ENCODE data around the gene RAB10.
"Not testable (repeated sequence)": the region's sequence is repeated elsewhere in the genome, so short reads cannot be mapped to it uniquely, and the experiment has no call there.

RAB10 gene

DNA sequence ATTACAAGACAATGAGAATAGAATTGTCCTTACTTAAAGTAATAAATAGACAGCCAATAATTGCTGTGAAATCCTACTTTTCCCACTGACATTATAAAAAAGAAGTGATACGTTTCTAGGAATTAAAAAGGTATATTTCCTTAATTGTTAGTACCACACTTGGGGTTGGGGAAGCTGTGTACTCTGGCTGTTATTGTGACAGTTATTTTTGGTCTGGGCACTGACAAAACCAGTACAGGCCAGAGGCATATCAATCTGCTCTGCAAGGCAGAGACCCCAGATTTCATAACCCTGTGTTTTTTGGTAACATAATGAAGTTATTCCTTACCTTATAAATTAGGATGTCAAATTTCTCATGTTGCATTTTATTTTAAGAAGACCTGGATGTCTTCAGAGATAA lies 66.5 kb downstream of the RAB10 start:
- no peak for DNase-seq

DNA sequence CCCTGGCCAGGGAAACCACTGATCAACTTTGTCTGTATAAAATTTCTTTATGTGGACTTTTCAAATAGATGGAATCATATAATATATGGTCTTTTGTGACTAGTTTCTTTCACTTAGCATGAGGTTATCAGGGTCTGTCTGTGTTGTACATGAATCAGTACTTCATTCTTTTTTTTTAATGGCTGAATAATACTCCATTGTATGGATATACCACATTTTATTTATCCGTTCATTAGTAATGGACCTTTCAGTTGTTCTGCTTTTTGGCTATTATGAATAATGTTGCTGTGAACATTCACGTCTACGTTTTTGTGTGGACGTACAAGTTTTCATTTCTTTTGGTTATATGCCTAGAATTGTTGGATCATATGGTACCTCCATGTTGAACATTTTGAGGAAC lies 69.9 kb downstream of the RAB10 start:
- no peak for DNase-seq

DNA sequence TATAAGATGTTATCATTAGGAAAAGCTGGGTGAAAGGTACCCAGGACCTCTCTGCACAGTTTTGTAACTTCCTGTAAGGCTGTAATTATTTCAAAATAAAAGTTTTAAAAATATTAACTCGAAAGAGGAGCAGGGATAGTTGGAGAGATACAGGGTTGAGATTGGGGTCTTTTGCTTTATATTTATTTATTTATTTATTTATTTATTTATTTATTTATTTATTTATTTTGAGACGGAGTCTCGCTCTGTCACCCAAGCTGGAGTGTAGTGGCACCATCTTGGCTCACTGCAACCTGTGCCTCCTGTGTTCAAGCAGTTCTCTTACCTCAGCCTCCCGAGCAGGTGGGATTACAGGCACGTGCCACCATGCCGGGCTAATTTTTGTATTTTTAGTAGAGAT lies 74.8 kb downstream of the RAB10 start:
- not testable (repeated sequence) for DNase-seq

DNA sequence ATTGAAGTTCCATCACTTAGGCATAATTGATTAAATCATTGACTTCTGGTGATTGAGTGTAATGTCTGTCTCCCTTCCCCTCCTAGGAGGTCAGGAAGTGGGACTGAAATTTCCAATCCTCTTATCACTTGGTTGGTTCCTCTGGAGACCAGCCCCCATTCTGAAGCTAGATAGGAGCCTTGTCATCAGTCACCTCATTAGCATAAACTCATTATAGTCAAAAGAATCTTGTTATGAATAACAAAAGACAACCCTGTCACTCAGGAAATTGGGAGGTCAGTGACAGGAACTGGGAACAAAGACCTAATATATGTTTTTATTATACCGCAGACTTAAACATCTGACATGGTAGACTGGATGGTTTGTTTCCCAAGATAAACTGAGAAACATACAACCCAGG lies 78.3 kb downstream of the RAB10 start:
- DNase-seq = no peak

DNA sequence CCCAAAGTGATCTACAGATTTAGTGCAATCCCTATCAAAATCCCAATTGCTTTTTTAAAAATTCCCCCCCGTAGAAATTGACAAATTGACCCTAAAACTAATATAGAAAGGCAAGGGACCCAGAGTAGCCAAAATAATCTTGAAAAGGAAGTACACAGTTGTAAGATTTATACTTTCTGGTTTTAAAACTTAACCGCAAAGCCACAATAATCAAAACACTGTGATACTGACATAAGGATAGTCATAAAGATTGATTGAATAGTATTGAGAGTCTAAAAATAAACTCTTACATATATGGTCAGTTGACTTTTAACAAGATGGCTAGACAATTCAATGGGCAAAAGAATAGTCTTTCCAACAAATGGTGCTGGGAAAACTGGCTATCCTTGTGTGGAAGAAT lies 80.3 kb downstream of the RAB10 start:
- no peak for DNase-seq

DNA sequence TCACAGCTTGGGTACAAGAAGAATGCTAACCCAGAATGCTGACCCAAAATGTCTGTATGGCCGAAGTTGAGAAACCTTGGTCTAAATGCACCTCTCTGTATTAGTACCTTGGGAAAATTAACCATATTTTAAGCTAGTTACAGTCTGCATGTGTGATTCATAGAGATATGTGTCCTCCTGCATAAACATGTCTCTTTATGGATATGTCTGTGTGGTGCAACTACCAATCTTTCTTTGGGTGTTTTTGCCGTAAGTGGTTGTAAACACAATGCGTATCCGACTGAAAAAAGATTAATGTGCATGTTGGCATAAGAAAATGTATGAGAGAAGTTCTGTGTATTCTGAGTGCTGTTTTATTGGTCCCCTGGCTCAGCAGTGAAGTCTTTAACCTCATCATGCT lies 84.8 kb downstream of the RAB10 start:
- DNase-seq = no peak

DNA sequence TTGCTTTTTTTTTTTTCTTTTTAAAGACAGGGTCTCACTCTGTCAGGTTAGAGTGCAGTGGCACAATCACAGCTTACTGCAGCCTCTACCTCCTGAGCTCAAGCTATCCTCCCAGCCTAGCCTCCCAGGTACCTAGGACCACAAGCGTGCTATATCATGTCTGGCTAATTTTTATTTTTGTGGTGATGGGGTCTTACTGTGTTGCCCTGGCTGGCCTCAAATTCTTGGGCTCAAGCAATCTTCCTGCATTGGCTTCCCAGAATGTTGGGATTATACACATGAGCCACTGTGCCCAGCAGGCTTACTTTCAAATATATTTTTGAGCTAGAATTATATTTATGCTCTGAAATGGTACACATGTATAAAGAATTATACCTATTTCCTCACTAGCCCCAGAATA lies 85.6 kb downstream of the RAB10 start:
- DNase-seq = no peak

DNA sequence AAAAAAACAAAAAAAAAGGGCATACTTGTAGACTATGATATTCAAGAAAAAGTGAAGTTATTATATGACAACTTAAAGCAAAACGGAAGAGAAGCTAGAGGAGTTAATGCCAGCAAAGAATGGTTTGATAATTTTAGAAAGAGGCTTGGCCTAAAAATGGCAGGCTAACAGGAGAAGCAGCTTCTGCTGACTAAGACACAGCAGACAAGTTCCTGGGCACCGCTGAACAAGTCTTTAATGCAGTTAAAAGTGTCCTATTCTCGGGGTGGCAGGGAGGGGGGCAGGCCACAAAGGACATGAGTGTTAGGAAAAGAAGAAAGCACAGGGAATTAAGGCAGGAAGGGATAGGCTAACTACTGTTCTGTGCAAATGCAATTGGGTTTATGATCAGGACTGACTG lies 88.7 kb downstream of the RAB10 start:
- DNase-seq = no peak

DNA sequence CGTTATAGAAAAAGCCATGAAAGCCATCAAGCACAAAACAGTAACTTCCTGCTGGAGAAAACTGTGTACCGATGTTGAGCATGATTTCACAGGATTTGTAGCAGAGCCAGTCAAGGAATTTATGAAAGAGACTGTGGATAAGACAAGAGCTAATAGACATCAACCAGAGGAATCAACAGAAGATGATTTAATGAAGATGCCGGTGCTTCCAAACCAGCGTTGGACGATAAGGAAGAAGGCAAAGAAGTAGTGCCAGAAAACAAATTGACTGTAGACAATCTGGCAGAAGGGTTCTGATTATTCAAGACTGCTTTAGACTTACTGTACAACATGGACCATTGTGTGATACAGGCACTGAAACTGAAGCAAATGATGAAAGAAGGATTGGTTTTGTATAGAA lies 89.5 kb downstream of the RAB10 start:
- DNase-seq = no peak

DNA sequence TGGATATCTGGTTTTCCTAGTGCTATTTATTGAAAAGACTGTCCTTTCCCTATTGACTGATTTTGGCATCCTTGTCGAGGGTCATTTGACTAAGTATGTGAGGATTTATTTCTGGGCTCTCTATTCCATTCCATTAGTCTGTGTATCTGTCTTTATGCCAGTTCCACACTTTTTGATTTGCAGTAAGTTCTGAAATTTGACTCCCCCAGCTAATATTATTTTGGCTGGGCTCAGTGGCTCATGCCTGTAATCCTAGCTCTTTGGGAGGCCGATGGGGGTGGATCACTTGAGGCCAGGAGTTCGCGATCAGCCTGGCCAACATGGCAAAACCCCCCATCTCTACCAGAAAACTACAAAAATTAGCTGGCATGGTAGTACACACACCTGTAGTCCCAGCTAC lies 92.2 kb downstream of the RAB10 start:
- no peak for DNase-seq

DNA sequence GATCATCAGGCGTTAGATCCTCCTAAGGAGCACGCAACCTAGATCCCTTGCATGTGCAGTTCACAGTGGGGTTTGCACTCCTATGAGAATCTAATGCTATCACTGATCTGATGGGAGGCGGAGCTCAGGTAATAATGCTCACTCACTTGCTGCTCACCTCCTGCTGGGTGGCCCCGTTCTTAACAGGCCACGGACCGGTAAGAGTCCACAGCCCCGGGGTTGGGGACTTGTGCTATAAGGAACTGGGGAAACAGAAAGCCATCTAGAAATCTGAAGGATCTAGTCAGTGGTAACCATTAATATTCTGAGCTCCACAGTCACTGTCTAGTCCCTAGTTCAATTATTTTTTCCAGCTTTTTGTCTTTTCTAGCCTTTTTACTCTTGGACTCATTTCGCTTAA lies 94.3 kb downstream of the RAB10 start:
- DNase-seq = no peak

DNA sequence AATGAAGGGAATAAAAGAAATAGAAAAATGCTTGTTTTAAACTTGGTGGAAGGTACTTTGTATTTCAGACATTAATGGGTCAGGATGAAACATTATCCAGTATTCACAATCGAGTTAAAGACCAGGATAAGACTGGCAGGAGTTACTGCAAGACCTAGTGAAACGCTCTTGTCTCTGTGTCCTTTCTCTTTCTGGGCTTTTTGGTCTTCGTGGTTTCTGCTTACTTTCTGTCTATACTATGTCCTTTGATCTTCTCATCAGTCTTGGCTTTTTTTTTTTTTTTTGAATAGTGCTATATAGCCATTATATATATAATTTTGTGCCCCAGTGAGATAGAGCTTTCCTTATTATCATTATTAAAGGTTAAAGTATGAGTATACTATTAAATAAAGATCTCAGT lies 96.9 kb downstream of the RAB10 start:
- DNase-seq = no peak

DNA sequence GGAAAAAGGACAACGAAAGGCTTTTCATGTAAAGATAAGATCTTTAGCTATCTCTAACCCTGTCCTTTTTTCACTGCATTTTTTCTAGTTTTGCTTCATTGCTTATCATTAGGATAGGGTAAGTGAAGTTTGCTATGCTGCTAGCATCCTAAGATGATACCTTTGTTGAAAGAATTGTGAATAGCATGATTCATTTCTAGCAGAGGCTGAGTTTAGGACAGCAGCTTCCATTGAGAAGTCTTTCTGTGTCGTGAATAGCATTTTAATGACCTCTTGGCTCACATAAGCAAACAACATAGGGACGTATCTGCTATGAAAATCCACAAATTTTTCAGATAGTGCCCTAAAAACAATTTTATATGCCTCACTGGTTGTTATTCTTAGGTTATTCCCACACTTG lies 102.6 kb downstream of the RAB10 start:
- no peak for DNase-seq

DNA sequence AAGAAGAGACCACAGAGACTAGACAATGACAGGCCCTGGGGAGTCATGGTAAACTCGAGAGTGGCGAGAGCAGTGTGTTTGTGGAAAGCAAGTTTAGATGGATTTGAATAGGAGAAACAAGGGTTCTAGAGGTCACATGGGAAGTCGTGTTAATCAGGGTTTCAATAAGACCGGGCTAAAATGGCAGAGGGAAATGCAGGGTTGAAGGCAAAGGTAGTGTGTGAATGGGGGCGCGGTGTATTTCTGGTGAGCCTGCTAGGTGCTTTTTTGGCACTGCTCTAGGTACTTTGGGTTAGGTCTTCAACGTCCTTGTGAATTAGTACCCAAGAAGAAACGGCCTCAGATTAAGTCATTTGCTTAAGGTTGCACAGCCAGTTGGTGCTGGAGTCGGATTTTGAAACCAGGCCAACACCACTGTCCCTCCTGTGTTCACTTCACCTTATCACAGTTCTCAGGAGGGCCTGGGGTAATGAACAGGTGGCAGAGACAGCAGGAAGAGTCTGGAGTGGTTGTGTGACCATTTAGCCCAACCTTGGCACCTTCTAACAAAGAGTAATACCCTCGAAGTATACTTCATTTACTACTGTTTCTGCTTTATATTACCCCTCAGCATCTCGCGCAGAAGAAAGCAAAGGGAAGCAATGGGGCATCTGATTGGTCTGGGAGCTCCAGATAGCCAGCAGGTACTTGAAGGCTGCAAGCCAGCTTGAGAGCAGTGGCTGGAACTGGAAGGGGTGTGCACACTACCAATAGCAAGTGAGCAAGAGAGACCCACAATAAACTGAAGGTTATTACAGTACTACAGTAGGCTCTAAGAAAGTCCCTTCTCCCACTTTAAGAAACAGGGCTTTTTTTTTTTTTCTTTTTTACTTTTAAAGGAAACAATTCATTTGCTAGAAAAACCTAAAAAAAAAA lies 105.6 kb downstream of the RAB10 start:
- no peak for DNase-seq

DNA sequence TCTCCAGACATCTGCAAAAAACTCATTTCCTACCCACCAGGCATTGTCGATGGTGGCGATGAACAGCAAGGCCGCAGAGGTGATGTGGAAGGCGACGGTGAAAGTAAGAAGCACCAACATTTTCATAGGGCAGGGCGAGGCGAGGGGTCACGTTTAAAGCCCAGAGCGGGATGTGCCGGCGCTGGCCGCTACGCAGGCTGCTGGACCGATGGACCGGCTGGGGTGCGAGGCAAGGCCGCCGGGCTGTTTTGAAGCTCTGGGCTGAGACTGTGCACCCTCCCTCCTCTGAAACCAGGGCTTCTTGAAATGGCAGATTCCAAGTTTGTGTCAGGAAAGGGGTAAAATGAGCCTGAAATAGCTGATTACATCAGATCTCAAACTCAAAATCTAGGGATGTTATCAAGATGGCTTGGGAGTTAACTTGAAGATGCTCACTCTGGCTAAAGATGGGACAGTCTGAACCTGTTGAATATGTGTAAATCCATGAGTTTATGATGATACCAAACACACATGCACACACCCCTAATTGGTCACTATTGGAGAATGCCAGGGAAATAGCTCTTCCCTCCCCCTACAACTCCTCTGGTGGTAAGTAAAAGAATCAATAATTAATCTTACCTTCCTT lies 107.4 kb downstream of the RAB10 start:
- DNase-seq = no peak

DNA sequence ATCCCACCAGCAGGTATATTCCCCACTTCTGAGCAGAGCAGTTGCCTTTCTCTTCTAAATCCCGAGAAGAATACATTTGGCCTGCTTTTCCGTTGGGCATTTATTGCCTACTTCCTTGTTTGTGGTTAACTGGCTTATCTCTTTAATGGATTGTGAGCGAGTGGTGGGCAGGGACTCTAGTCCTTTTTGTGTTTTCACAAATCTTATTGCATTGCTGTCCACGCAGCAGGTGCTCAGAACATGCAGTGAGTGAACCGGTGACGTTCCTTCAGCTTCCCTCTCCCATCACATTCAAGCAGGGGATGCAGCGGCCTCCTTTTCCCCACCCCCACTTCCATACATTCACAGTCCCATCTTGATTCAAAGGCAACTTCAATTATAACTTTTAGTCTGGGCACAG lies 110.1 kb downstream of the RAB10 start:
- DNase-seq = peak in 1 of 2 experiments; percentile 17

DNA sequence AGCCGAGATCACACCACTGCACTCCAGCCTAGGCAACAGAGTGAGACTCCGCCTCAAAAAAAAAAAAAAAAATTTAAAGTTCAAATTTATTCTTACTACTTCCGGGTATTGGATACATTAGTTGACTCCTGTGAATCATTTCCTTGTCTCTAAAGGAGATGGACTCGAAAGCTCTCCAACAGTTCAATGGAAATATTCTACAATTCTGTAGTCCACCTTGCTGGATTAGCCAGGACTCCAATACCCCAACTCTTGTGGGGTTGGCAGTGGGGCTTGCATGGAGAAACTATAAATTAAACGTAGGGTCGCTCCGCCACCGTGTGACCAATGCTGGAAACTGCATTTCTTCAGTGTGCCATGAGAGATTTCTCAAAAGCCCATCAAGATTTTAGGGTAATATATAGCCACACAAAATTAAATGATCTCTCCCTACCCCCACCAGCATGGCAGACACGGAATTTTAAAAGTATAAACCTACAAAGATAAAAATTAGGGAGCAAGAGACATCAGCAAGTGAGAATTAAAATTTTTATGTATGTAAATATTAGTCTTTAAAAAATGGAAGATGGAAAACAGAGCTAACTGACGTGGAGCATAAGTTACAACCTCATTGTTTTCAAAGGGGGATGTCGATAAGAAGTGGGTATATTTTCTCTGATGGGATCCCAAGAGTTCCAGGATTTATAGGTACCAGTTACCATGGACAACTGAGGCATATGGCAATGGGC lies 111.2 kb downstream of the RAB10 start:
- DNase-seq = peak; percentile 70 to 77

DNA sequence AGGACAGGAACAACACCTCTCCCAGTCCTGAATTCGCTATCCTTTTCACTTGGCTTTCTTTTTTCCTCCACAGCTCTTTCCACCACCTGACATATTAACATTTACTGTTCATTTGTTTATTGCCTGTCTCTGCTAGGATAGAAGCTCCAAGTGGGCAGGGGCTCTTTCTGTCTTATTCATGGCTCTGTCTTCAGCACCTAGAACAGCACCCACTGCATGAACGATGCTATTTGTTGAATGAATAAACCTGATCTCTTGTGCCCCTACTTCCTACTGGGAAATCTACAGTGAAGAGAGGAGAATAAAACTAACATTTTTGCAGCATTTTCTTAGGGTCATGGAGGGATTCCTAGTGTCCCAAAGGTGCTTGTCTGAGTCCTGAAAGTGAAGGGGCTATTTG lies 114.6 kb downstream of the RAB10 start:
- DNase-seq = no peak

DNA sequence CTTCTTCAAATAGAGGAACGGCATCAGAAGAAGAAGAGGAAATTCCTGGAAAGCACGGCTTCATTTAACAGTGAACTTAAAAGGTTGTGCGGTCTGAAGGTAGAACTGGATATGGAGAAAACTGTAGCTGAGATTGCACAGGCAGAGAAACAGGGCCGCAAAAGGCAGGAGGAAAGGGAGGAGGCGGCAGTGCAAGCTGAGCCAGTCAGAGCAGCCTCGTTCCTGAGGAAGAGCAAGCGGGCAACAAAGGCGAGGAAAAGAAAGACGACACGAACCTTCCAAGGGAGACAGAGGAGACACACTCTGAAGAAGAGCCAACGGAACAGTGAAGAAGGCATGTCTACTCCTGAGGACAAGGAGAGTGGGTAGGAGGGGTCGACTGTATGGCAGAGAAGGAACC lies 116.4 kb downstream of the RAB10 start:
- DNase-seq = no peak

DNA sequence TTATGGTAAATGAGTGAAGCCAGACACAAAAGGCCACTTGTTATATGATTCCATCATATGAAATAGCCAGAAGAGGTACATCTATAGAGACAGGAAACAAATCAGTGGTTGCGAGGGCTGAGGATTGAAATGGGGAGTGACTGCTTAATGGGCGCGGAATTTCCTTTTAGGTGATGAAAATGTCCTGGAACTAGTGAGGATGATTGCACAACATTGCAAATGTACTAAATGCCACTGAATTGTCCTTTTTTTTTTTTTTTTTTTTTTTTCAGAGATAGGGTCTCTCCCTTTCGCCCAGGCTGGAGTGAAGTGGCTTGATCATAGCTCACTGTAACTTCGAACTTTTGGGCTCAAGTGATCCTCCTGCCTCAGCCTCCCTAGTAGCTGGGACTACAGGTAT lies 123.7 kb downstream of the RAB10 start:
- DNase-seq = no peak

DNA sequence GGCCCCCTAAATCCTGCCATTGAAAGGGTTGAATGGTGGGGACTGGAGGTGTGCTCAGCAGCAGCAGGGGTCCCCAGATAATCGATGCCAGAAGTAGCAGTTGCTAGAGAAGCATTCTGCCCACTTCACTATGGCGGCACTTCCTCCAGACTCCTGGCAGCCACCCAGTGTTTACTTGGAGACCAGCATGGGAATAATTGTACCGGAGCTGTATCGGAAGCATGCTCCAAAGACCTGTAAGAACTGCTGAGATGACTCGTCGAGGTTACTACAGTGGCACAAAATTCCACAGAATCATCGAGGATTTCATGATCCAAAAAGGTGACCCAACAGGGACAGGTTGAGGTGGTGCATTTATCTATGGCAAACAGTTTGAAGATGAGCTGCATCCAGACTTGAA lies 128.0 kb downstream of the RAB10 start:
- no peak for DNase-seq

DNA sequence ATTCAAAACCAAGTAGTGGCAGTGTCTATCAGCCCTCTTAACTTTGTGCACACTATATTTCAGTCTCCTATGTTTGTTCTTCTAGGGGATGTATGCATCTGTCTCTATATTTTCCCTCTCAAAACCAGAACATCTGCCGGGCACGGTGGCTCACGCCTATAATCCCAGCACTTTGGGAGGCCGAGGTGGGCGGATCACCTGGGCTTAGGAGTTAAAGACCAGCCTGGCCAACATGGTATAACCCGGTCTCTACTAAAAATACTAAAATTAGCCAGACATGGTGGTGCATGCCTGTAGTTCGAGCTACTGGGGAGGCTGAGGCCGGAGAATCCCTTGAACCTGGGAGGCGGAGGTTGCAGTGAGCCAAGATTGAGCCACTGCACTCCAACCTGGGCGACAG lies 129.1 kb downstream of the RAB10 start:
- no peak for DNase-seq

DNA sequence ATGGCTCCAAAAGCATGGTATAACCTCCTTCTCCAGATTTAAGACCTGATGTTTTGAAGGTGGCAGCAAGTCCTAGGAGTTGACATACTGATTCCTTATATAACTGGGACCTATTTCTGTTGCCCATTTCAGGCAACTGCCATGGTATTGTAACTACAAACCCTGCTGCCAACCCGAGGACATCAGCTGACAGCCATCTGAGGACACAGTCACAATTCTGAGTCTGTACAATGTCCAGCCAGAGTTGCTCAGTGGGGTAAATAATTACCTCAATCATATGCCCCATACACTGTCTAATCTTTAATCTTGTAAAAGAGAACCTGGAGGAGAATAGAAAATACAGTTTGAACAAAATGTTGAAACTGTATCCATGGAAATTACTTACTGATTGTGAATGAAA lies 130.3 kb downstream of the RAB10 start:
- no peak for DNase-seq

DNA sequence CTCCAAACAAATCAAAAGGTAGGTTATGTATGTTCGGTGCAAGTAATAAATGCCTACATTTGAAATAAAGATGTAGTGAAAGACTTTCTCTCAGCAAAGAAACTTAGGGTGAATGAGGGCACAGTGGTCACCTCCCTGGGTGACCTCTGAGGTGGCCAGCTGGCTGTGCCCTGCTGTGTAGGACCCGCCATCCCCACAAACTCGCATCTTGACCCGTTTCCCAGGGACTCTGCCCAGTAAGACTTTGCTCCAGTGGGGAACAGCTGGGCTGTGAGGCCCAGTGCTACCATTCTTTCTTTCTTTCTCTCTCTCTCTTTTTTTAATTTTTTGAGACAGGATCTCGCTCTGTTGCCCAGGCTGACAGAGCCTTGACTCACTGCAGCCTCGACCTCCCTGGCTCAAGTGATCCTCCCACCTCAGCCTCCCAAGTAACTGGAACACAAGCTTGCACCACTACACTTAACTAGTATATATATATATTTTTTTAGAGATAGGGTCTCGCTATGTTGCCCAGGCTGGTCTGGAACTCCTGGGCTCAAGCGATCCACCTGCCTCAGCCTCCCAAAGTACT lies 130.8 kb downstream of the RAB10 start:
- no peak for DNase-seq

All from NCI-H2081 (cell line).